GM23338 (cell line): ENCODE data around the gene HHATL. TPM values are rescaled to one million over a fixed set of nuclear protein-coding genes. Genes with fewer than 3 reads are reported as not detected.

ENCODE experiments used
- ATAC-seq: fragments of 200-7000 bp; cut with Tn5 transposase; 3 replicates; pipeline ENCODE4 v1.9.1; 2020
- DNase-seq: peaks from one replicate; pipeline ENCODE4 v3.0.0-alpha.2; 2015; ENCODE audit warnings: low spot score
- H2AFZ ChIP-seq: fragments of 200-600 bp; sonication (generic); 2 replicates; pipeline ENCODE4 v1.8.0; 2016; ENCODE audit warnings: antibody characterized with exemption, mild to moderate bottlenecking, moderate library complexity
- H3F3A ChIP-seq: fragments of 200-600 bp; sonication (generic); replicated peaks from 2 replicates; pipeline ENCODE4 v1.8.0; 2017; ENCODE audit warnings: antibody characterized with exemption, mixed run types, low read depth
- H3K27ac ChIP-seq: fragments of 200-600 bp; sonication (generic); 2 replicates; pipeline ENCODE4 v1.6.1; 2016; ENCODE audit warnings: low read depth
- H3K27me3 ChIP-seq: fragments of 200-600 bp; sonication (generic); 2 replicates; pipeline ENCODE4 v1.8.0; 2016; ENCODE audit warnings: mild to moderate bottlenecking, mixed run types, moderate library complexity; ENCODE audit not compliant: insufficient read depth
- H3K36me3 ChIP-seq: fragments of 200-600 bp; sonication (generic); 2 replicates; pipeline ENCODE4 v1.8.0; 2016; ENCODE audit warnings: mild to moderate bottlenecking; ENCODE audit not compliant: insufficient read depth
- H3K4me1 ChIP-seq: fragments of 200-600 bp; sonication (generic); 2 replicates; pipeline ENCODE4 v1.8.0; 2016; ENCODE audit warnings: mild to moderate bottlenecking, moderate library complexity; ENCODE audit not compliant: insufficient read depth
- H3K4me2 ChIP-seq: fragments of 200-600 bp; sonication (generic); 2 replicates; pipeline ENCODE4 v1.7.1; 2017; ENCODE audit warnings: mixed run types
- H3K4me3 ChIP-seq: fragments of 200-600 bp; sonication (generic); 2 replicates; pipeline ENCODE4 v1.6.1; 2016; ENCODE audit warnings: mixed run types
- H3K79me2 ChIP-seq: fragments of 200-600 bp; sonication (generic); replicated peaks from 2 replicates; pipeline ENCODE4 v1.8.0; 2017; ENCODE audit warnings: mild to moderate bottlenecking; ENCODE audit not compliant: insufficient read depth
- H3K9me2 ChIP-seq: fragments of 200-600 bp; sonication (generic); 2 replicates; pipeline ENCODE4 v1.8.0; 2017; ENCODE audit not compliant: insufficient read depth
- H4K20me1 ChIP-seq: fragments of 200-600 bp; sonication (generic); replicated peaks from 2 replicates; pipeline ENCODE4 v1.8.0; 2017; ENCODE audit warnings: mild to moderate bottlenecking; ENCODE audit not compliant: insufficient read depth
- H3K27ac Mint-ChIP-seq: 2 replicates; pipeline ENCODE4 v1.8.0; 2020; ENCODE audit warnings: inconsistent platforms, mild to moderate bottlenecking, moderate library complexity, mixed read lengths
- H3K27me3 Mint-ChIP-seq: 3 replicates; pipeline ENCODE4 v1.8.0; 2022; ENCODE audit warnings: low read depth, mild to moderate bottlenecking, moderate library complexity, mixed read lengths, inconsistent platforms; ENCODE audit not compliant: insufficient read depth, poor library complexity
- H3K36me3 Mint-ChIP-seq: 3 replicates; pipeline ENCODE4 v1.8.0; 2021; ENCODE audit warnings: low read depth, mild to moderate bottlenecking, inconsistent platforms, moderate library complexity, mixed read lengths
- H3K4me1 Mint-ChIP-seq: 3 replicates; pipeline ENCODE4 v1.8.0; 2020; ENCODE audit warnings: mild to moderate bottlenecking, inconsistent platforms, mixed read lengths
- H3K4me3 Mint-ChIP-seq: 3 replicates; pipeline ENCODE4 v1.8.0; 2021; ENCODE audit warnings: moderate library complexity, mild to moderate bottlenecking, inconsistent platforms, mixed read lengths
- H3K9me3 Mint-ChIP-seq: 3 replicates; pipeline ENCODE4 v1.8.0; 2020; ENCODE audit warnings: moderate library complexity, mild to moderate bottlenecking, inconsistent platforms, mixed read lengths
- CREB1 ChIP-seq: fragments of 250-450 bp; sonication (Bioruptor Pico); IDR thresholded peaks from 2 replicates; pipeline ENCODE4 v1.5.0; 2020; ENCODE audit warnings: low read depth, mild to moderate bottlenecking, moderate library complexity
- EZH2 ChIP-seq: fragments of 200-600 bp; sonication (generic); IDR thresholded peaks from one replicate; pipeline ENCODE4 v1.8.0; 2017; ENCODE audit warnings: antibody characterized with exemption, mild to moderate bottlenecking, low read depth; ENCODE audit not compliant: unreplicated experiment
- EZH2phosphoT487 ChIP-seq: fragments of 200-600 bp; sonication (generic); IDR thresholded peaks from one replicate; pipeline ENCODE4 v1.8.1; 2018; ENCODE audit warnings: antibody characterized with exemption; ENCODE audit not compliant: unreplicated experiment
- JUNB ChIP-seq: IDR thresholded peaks from one replicate; pipeline ENCODE4 v1.6.1; 2016; ENCODE audit warnings: antibody characterized with exemption; ENCODE audit not compliant: unreplicated experiment
- NANOG ChIP-seq: IDR thresholded peaks from 2 replicates; pipeline ENCODE4 v1.6.1; 2016; ENCODE audit warnings: antibody characterized with exemption, borderline replicate concordance
- POLR2AphosphoS5 ChIP-seq: IDR thresholded peaks from 2 replicates; pipeline ENCODE4 v1.6.1; 2016; ENCODE audit warnings: antibody characterized with exemption, low read depth
- STAT1 ChIP-seq: IDR thresholded peaks from one replicate; pipeline ENCODE4 v1.6.1; 2016; ENCODE audit warnings: antibody characterized with exemption; ENCODE audit not compliant: unreplicated experiment
- ZNF114 ChIP-seq: fragments of 250-450 bp; sonication (Bioruptor Pico); IDR thresholded peaks from 2 replicates; pipeline ENCODE4 v1.5.0; 2020; ENCODE audit warnings: mild to moderate bottlenecking, moderate library complexity
- ZNF331 ChIP-seq: fragments of 250-450 bp; sonication (Bioruptor Pico); IDR thresholded peaks from 2 replicates; pipeline ENCODE4 v1.5.0; 2020; ENCODE audit warnings: low read depth, mild to moderate bottlenecking, moderate library complexity
- polyA plus RNA-seq: library from polyadenylated mRNA; unstranded; fragments of >200 nt; fragmentation: Nextera tagmentation; extraction: Ambion mirVana; gene quantifications from 2 replicates; pipeline ENCODE4 v1.2.1, GENCODE V29; 2016
- total RNA-seq: library from RNA; depleted of rRNA; stranded (reverse); fragments of >200 nt; shearing (Covaris generic); gene quantifications from 2 replicates; pipeline ENCODE4 v1.2.3, GENCODE V29; 2014
- TF ChIP-seq, protein P1 (sequence below): fragments of 250-450 bp; sonication (Bioruptor Pico); IDR thresholded peaks from 2 replicates; pipeline ENCODE4 v1.5.0; 2020; ENCODE audit warnings: mild to moderate bottlenecking, moderate library complexity
- TF ChIP-seq, protein P2 (sequence below): IDR thresholded peaks from 2 replicates; pipeline ENCODE4 v1.6.1; 2016; ENCODE audit warnings: antibody characterized with exemption
- TF ChIP-seq, protein P3 (sequence below), 2 experiments: fragments of 200-600 bp in 1 of 2; sonication (generic) in 1 of 2; conservative IDR thresholded peaks; 2 replicates each; pipeline versions ENCODE4 v1.5.1 to v1.6.1; 2016 to 2017; ENCODE audit warnings: antibody characterized with exemption in 2 of 2, low read depth in 2 of 2, mild to moderate bottlenecking in 2 of 2, moderate library complexity in 1 of 2
- TF ChIP-seq, protein P4 (sequence below): IDR thresholded peaks from one replicate; pipeline ENCODE4 v1.6.1; 2018; ENCODE audit warnings: antibody characterized with exemption; ENCODE audit not compliant: unreplicated experiment

HHATL gene
- total and polyA plus RNA-seq, 2 experiments from 2014 or later = not detected

DNA sequence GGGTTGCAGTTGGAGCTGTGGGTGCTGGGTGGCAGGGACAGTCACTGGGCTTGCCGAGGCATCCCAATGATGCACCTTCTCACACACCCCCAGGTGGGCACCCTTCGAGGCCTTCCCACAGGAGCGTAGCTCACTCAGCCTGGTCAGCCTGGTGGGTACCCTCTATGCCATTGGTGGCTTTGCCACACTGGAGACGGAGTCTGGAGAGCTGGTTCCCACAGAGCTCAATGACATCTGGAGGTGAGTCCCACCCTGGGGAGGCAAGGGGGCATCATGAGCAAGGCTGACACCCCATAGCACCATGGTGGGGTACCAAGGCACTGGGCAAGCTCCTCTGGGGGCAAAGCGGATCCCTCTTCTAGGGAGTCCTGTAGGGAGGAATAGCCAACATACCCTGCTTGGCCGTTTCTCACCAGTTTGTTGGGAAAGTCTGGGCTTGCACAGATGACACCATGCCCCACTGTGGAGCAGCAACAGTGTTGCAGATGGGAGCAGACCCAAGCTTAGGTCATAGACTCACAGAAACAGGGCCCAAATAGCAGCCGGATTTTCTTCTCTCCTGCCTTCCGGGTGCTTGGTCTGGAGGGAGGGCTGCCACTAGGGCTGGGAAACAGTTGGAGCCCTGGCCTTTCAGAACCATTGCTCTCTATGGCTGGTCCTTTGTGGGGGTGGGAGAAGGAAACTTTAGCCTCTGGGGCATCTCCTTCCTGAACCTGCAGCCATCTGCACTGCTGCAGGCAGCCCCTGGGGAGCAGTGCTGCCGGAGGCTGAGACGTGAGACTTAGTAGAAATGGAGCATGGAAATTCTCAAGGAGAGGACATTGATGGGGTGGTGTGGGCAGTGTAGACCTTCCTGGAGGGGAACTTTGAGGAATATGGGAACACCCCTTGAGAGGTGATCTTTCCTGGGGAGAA lies 11.6 kb downstream of the HHATL start:
- Histone ChIP-seq H3F3A (no peaks in the 10 kb centered on the region), H3K27me3 (no peaks in the 10 kb centered on the region), H3K4me3 (no peak overlapping the region), H4K20me1 (no peaks in the 10 kb centered on the region), H3K4me1 (no peaks in the 10 kb centered on the region), H3K4me2 (no peak overlapping the region), H3K36me3 (no peaks in the 10 kb centered on the region), H3K9me2 (no peaks in the 10 kb centered on the region), H3K27ac (no peak overlapping the region), H2AFZ (no peak overlapping the region), H3K79me2 (no peaks in the 10 kb centered on the region)
- no peaks in the 10 kb centered on the region for H3K9me3 Mint-ChIP-seq
- peaks cover 17% of the 10 kb centered on the region for H3K27me3 Mint-ChIP-seq
- TF ChIP-seq, protein P1, sequence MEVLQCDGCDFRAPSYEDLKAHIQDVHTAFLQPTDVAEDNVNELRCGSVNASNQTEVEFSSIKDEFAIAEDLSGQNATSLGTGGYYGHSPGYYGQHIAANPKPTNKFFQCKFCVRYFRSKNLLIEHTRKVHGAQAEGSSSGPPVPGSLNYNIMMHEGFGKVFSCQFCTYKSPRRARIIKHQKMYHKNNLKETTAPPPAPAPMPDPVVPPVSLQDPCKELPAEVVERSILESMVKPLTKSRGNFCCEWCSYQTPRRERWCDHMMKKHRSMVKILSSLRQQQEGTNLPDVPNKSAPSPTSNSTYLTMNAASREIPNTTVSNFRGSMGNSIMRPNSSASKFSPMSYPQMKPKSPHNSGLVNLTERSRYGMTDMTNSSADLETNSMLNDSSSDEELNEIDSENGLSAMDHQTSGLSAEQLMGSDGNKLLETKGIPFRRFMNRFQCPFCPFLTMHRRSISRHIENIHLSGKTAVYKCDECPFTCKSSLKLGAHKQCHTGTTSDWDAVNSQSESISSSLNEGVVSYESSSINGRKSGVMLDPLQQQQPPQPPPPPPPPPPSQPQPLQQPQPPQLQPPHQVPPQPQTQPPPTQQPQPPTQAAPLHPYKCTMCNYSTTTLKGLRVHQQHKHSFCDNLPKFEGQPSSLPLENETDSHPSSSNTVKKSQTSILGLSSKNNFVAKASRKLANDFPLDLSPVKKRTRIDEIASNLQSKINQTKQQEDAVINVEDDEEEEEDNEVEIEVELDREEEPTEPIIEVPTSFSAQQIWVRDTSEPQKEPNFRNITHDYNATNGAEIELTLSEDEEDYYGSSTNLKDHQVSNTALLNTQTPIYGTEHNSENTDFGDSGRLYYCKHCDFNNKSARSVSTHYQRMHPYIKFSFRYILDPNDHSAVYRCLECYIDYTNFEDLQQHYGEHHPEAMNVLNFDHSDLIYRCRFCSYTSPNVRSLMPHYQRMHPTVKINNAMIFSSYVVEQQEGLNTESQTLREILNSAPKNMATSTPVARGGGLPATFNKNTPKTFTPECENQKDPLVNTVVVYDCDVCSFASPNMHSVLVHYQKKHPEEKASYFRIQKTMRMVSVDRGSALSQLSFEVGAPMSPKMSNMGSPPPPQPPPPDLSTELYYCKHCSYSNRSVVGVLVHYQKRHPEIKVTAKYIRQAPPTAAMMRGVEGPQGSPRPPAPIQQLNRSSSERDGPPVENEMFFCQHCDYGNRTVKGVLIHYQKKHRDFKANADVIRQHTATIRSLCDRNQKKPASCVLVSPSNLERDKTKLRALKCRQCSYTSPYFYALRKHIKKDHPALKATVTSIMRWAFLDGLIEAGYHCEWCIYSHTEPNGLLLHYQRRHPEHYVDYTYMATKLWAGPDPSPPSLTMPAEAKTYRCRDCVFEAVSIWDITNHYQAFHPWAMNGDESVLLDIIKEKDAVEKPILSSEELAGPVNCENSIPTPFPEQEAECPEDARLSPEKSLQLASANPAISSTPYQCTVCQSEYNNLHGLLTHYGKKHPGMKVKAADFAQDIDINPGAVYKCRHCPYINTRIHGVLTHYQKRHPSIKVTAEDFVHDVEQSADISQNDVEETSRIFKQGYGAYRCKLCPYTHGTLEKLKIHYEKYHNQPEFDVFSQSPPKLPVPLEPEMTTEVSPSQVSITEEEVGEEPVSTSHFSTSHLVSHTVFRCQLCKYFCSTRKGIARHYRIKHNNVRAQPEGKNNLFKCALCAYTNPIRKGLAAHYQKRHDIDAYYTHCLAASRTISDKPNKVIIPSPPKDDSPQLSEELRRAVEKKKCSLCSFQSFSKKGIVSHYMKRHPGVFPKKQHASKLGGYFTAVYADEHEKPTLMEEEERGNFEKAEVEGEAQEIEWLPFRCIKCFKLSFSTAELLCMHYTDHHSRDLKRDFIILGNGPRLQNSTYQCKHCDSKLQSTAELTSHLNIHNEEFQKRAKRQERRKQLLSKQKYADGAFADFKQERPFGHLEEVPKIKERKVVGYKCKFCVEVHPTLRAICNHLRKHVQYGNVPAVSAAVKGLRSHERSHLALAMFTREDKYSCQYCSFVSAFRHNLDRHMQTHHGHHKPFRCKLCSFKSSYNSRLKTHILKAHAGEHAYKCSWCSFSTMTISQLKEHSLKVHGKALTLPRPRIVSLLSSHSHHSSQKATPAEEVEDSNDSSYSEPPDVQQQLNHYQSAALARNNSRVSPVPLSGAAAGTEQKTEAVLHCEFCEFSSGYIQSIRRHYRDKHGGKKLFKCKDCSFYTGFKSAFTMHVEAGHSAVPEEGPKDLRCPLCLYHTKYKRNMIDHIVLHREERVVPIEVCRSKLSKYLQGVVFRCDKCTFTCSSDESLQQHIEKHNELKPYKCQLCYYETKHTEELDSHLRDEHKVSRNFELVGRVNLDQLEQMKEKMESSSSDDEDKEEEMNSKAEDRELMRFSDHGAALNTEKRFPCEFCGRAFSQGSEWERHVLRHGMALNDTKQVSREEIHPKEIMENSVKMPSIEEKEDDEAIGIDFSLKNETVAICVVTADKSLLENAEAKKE (CRISPR knock-in tag) = no peak
- TF ChIP-seq, protein P2, sequence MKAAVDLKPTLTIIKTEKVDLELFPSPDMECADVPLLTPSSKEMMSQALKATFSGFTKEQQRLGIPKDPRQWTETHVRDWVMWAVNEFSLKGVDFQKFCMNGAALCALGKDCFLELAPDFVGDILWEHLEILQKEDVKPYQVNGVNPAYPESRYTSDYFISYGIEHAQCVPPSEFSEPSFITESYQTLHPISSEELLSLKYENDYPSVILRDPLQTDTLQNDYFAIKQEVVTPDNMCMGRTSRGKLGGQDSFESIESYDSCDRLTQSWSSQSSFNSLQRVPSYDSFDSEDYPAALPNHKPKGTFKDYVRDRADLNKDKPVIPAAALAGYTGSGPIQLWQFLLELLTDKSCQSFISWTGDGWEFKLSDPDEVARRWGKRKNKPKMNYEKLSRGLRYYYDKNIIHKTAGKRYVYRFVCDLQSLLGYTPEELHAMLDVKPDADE = no peak
- TF ChIP-seq NANOG (no peak), EZH2phosphoT487 (no peak), STAT1 (no peak), CREB1 (no peak), EZH2 (no peak), JUNB (no peak), ZNF114 (no peak), POLR2AphosphoS5 (no peak), ZNF331 (no peak)
- TF ChIP-seq, protein P3, sequence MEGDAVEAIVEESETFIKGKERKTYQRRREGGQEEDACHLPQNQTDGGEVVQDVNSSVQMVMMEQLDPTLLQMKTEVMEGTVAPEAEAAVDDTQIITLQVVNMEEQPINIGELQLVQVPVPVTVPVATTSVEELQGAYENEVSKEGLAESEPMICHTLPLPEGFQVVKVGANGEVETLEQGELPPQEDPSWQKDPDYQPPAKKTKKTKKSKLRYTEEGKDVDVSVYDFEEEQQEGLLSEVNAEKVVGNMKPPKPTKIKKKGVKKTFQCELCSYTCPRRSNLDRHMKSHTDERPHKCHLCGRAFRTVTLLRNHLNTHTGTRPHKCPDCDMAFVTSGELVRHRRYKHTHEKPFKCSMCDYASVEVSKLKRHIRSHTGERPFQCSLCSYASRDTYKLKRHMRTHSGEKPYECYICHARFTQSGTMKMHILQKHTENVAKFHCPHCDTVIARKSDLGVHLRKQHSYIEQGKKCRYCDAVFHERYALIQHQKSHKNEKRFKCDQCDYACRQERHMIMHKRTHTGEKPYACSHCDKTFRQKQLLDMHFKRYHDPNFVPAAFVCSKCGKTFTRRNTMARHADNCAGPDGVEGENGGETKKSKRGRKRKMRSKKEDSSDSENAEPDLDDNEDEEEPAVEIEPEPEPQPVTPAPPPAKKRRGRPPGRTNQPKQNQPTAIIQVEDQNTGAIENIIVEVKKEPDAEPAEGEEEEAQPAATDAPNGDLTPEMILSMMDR (conservative IDR thresholded peaks at IDR 0.05; ENCODE audit: low read depth in 2 of 2) = no peak
- TF ChIP-seq, protein P4, sequence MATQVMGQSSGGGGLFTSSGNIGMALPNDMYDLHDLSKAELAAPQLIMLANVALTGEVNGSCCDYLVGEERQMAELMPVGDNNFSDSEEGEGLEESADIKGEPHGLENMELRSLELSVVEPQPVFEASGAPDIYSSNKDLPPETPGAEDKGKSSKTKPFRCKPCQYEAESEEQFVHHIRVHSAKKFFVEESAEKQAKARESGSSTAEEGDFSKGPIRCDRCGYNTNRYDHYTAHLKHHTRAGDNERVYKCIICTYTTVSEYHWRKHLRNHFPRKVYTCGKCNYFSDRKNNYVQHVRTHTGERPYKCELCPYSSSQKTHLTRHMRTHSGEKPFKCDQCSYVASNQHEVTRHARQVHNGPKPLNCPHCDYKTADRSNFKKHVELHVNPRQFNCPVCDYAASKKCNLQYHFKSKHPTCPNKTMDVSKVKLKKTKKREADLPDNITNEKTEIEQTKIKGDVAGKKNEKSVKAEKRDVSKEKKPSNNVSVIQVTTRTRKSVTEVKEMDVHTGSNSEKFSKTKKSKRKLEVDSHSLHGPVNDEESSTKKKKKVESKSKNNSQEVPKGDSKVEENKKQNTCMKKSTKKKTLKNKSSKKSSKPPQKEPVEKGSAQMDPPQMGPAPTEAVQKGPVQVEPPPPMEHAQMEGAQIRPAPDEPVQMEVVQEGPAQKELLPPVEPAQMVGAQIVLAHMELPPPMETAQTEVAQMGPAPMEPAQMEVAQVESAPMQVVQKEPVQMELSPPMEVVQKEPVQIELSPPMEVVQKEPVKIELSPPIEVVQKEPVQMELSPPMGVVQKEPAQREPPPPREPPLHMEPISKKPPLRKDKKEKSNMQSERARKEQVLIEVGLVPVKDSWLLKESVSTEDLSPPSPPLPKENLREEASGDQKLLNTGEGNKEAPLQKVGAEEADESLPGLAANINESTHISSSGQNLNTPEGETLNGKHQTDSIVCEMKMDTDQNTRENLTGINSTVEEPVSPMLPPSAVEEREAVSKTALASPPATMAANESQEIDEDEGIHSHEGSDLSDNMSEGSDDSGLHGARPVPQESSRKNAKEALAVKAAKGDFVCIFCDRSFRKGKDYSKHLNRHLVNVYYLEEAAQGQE = no peak
- H3K27ac Mint-ChIP-seq = no peak overlapping the region
- DNase-seq (no peak), ATAC-seq (no peak)
- H3K4me3 Mint-ChIP-seq = no peak overlapping the region
- no peaks in the 10 kb centered on the region for H3K36me3 Mint-ChIP-seq
- H3K4me1 Mint-ChIP-seq = peaks cover 19% of the 10 kb centered on the region
